Pulmonary artery endothelial cell (primary cell): Measurements from ENCODE around the gene CYTIP. TPM values are rescaled to one million over a fixed set of nuclear protein-coding genes. Genes with fewer than 3 reads are reported as not detected.
"Not testable (repeated sequence)": the region's sequence is repeated elsewhere in the genome, so short reads cannot be mapped to it uniquely, and the experiment has no call there.

Experiments used
- DNase-seq: peaks from one replicate; pipeline ENCODE4 v3.0.0-alpha.2; 2011; ENCODE audit warnings: low read depth, low spot score
- total RNA-seq: library from RNA; depleted of rRNA; stranded (reverse); fragments of >200 nt; gene quantifications from 2 replicates; pipeline ENCODE4 v1.2.3, GENCODE V29; 2014

CYTIP gene
- total RNA-seq, 1 donor from 2014 or later, result 0.07 TPM

- DNase-seq, result no peak
These were observed 19.5 kb downstream of the CYTIP start for GRCh38 chr2:157424374-157424773.

GRCh38 chr2:157421964-157422363, 21.9 kb downstream of the CYTIP start:
- no peak for DNase-seq

- DNase-seq, result no peak
These were observed 22.5 kb downstream of the CYTIP start for GRCh38 chr2:157421331-157421944.

- no peak for DNase-seq
These were observed 23.0 kb downstream of the CYTIP start for GRCh38 chr2:157420771-157421323.

- DNase-seq, result no peak
These were observed 24.8 kb downstream of the CYTIP start for GRCh38 chr2:157419031-157419575.

- no peak for DNase-seq
These were observed 25.6 kb downstream of the CYTIP start for GRCh38 chr2:157418239-157418641.

GRCh38 chr2:157415591-157416101, 28.2 kb downstream of the CYTIP start:
- no peak for DNase-seq

- DNase-seq, result no peak
These were observed 29.8 kb downstream of the CYTIP start for GRCh38 chr2:157414050-157414449.

- no peak for DNase-seq
These were observed 30.4 kb downstream of the CYTIP start for GRCh38 chr2:157413326-157414035.

- DNase-seq, result no peak
These were observed 32.1 kb downstream of the CYTIP start for GRCh38 chr2:157411624-157412336.

GRCh38 chr2:157405398-157405797, 38.5 kb downstream of the CYTIP start:
- not testable (repeated sequence) for DNase-seq

- no peak for DNase-seq
These were observed 39.5 kb downstream of the CYTIP start for GRCh38 chr2:157404363-157404762.

GRCh38 chr2:157402801-157403485, 40.9 kb downstream of the CYTIP start:
- not testable (repeated sequence) for DNase-seq

- no peak for DNase-seq
These were observed 48.1 kb downstream of the CYTIP start for GRCh38 chr2:157395811-157396210.

- DNase-seq, result no peak
These were observed 49.0 kb downstream of the CYTIP start for GRCh38 chr2:157394928-157395327.

- DNase-seq, result no peak
These were observed 50.5 kb downstream of the CYTIP start for GRCh38 chr2:157393348-157393747.

GRCh38 chr2:157388827-157389226, 55.1 kb downstream of the CYTIP start:
- no peak for DNase-seq

- DNase-seq, result no peak
These were observed 57.1 kb downstream of the CYTIP start for GRCh38 chr2:157386747-157387146.

GRCh38 chr2:157386247-157386646, 57.6 kb downstream of the CYTIP start:
- no peak for DNase-seq

GRCh38 chr2:157377861-157378260, 66.0 kb downstream of the CYTIP start:
- DNase-seq, result no peak

- DNase-seq, result no peak
These were observed 67.8 kb downstream of the CYTIP start for GRCh38 chr2:157376041-157376440.
